ENCODE measurements around the gene SYT14.
"Not testable (repeated sequence)": the region's sequence is repeated elsewhere in the genome, so short reads cannot be mapped to it uniquely, and the experiment has no call there.

SYT14 gene

DNA sequence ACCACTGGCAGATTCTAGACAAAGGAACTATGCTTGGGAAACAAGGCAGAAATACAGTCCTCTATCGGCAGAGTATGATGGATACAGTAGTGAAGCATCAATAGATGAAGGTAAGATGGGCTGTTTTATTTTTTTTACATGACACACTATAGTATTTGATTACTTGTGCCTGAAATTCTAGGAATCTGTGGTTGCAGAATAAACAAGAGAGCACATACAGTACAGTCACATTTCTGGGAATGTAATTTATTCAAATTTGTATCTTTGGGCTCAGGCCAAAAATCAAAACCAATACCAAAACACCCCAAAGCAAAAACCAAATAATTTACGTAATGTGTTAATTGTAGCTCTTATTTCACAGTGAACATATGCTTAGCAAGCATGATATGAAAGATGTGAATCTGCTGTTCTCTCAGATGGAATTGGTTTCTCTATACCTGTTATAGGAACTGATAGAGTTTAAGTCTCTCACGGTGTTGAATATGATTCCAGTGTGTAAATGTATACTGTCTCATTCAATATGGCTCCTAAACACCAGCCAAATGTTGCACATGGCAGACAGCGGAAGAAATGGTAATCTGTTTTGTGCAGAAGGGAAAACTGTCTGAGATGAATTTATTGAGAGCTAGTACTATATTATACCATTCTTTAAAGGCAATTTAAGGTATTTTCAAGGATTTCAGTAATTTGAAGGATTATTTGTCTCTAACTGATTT, 83.3 kb downstream of the SYT14 start:
- no peak for FAIRE-seq

DNA sequence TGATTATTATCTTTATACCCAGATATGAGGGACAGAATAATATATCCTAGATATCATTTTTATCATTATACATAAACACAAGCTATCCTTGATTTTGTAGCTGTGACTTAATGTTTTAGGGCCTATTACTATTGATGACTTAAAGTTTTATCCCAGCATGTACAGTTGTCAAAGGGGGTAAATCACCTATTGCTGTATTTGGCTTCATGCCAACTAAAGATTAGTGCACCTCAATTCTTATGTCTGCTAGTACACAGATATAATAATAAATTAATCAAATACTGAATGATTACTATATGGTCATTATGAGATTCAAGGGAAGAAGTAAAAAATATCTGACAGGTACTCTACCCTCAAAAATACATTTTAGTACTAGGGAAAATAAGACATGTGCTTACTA, 84.0 kb downstream of the SYT14 start:
- FAIRE-seq (no peak), DNase-seq (ENCODE audit: extremely low spot score, insufficient read length, low read depth) (no peak)

More for the DNA sequence above, 83.3 kb downstream of the SYT14 start:
- DNase-seq (ENCODE audit: extremely low spot score, insufficient read length, low read depth): no peak

DNA sequence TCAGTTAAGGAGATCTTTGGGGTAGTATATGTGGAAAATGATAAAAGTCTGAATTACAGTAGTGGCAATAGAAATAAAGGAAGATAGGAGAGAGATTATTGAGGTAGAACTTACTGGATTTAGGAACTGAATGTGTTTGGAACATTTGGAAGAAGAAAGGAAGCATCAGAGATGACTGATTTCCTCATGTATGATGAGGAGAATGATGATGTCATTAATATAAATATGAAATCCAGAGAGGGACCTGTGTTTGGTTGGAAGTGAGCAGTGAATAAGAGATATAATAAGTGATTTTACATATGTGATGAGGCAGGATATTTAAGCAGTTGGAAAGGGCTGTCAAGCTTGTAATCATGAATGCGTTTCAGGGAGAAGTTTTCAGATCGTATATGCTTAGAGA, 86.3 kb downstream of the SYT14 start:
- DNase-seq (ENCODE audit: extremely low spot score, insufficient read length, low read depth): no peak
- FAIRE-seq: no peak

DNA sequence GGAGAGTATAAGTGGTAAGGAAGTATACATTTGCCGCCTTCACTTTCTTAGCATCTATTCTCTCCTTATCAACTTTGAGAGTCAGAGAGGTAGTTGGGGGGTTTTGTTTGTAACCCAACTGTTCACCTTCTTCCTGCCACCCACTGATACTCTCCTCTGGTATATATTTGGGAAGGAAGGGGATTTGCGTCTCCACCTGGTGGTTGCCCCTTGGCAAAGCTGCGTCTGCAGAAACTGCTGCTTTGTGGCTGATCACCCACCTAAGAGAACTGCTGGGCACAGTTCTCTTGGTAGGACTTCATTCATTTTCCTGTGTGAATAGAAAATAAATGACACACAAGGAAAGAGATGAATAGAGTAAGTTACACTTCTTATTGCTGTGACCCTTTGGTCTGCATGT, 87.0 kb downstream of the SYT14 start:
- no peak for DNase-seq (ENCODE audit: extremely low spot score, insufficient read length, low read depth)
- FAIRE-seq: no peak

DNA sequence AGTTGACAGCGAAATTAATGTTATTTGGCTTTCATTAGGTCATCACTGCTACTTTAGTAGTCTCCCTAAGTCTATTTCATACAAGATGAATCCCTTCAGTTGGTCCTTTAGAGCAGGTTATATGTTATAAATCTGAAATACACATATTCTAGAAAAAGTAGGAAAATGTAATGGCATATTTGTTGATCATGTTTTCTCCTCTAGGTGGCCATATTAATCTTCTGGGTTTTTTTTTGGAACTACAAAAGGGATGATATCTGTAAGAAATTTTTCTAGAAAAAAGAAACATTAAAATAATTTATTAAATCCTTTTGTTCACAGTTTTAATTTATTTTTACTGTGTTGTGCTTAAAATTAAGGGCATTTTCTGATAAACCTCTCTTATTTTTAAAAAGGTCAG, 87.9 kb downstream of the SYT14 start:
- DNase-seq (ENCODE audit: extremely low spot score, insufficient read length, low read depth) (no peak), FAIRE-seq (no peak)

DNA sequence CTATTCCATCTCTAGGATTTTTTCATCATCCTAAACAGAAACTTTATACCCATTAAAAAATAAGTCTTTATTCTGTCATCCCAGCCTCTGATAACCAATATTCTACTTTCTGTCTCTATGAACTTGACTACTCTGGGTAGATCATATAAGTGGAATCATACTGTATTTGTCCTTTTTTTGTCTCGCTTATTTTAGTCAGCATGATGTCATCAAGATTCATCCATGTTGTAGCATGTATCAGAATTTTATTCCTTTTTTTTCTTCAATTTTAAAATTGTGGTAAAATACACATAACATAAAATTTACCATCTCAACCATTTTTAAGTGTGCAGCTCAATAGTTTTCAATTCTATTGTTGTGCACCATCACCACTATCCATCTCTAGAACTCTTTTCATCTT, 90.0 kb downstream of the SYT14 start:
- DNase-seq (ENCODE audit: extremely low spot score, insufficient read length, low read depth) (no peak), FAIRE-seq (no peak)

DNA sequence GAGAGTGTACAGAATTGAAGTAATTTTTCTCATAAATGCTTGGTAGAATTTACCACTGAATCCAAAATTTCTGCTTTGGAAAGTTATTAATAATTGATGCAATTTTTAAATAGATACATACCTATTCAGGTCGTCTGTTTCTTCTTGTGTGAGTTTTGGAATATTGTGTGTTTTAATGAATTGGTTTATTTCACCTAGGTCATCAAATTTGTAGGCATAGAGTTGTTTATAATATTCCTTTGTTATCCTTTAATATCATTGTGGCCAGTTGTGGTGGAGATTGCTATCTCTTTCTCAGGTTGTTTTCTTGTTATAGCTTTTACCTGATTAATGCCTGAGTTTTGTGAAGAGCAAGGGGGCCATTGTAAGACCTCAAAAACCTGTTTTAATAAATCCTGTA, 93.5 kb downstream of the SYT14 start:
- DNase-seq (ENCODE audit: extremely low spot score, insufficient read length, low read depth) (no peak), FAIRE-seq (no peak)

DNA sequence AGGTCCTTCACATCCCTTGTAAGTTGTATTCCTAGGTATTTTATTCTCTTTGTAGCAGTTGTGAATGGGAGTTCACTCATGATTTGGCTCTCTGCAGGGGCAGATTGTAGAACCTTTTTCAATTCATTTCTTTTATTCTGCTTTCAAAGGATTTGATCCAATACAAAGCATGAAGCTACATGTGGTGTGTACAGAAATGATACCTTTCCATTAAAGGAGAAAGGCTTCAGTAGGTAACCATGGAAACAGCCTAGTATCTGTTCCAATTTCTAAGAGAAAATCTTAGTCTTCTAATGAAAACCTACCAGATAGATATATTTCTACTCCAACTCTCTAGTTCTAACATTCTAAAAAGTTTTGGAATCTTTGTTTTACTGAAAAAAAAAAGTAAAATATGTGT, 105.0 kb downstream of the SYT14 start:
- FAIRE-seq (no peak), DNase-seq (ENCODE audit: extremely low spot score, insufficient read length, low read depth) (no peak)

DNA sequence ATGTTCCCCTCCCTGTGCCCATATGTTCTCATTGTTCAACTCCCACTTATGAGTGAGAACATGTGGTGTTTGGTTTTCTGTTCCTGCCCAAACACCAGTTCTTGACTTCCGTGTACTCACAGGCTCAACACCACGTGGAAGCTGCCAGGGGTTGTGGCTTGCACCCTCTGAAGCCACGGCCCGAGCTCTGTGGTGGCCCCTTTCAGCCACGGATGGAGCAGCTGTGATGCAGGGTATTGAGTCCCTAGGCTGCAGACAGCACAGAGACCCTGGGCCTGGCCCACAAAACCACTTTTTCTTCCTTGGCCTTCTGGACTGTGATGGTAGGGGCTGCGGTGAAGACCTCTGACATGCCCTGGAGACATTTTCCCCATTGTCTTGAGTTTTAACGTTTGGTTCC, 111.6 kb downstream of the SYT14 start:
- FAIRE-seq: no peak
- DNase-seq (ENCODE audit: extremely low spot score, insufficient read length, low read depth): no peak

DNA sequence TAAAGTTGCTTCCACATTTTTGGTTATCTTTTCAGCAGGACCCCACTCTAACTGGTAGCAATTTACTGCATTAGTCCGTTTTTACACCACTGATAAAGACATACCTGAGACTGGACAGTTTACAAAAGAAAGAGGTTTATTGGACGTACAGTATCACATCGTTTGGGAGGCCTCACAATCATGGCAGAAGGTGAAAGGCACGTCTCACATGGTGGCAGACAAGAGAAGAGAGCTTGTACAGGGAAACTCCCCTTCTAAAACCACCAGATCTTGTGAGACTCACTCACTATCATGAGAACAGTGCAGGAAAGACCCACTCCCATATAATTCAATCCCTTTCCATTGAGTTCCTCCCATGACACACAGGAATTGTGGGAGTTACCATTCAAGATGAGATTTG, 112.5 kb downstream of the SYT14 start:
- DNase-seq (ENCODE audit: extremely low spot score, insufficient read length, low read depth); FAIRE-seq: not testable (repeated sequence)

DNA sequence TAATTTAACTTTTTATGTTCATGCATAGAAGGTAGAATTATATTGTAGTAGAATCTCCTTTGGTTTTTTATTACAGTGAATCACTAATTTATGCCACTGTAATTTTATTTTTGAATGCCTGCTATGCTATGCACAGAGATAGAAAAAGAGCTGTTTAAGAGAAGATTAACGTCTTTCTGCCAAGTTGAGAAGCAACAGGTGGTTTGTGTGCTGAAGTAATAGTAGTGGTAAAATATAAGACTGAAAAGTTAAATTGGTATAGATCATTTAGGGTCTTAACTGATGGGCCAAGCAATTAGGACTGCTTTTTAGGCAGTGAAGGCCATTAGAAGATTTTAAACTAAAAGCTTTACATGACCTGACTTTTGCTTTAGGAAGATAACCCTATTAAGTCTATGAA, 115.1 kb downstream of the SYT14 start:
- FAIRE-seq: no peak
- no peak for DNase-seq (ENCODE audit: extremely low spot score, insufficient read length, low read depth)

DNA sequence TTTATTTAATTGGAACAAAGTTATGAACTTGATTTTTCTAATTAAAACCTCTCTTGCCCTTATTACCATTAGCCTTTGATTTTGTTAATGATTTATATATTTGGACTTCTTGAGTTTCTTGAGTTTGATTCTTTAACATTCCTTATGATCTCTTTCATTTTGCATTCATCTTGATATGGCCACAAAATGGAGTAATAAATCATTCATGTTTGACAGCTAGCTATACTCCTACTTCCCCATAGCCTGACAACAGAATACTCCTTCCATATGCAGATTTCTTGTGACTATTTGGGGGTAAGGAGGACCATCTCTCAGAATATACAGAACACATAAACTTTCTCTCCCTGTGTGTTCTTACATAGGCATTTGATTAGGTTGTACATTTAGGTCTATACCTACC, 119.6 kb downstream of the SYT14 start:
- no peak for FAIRE-seq
- no peak for DNase-seq (ENCODE audit: extremely low spot score, insufficient read length, low read depth)

DNA sequence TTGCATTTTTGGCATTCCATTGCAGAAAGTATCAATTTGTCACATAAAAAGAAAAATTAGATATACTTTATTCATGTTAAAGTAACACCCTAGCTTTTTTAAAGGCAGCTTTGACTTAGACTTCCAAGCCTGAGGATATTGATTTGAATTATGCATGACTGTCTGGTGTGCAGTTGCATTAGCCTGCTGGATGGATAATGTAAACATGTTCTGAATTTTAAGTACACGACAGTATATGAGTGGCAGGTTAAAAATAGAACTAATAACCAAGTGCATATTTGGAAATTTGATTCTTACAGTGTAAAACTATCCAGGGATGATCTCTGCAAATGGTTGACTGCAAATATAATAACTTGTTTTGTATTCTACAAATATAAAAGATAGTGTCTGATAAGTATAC, 124.0 kb downstream of the SYT14 start:
- DNase-seq (ENCODE audit: extremely low spot score, insufficient read length, low read depth) (no peak), FAIRE-seq (no peak)

DNA sequence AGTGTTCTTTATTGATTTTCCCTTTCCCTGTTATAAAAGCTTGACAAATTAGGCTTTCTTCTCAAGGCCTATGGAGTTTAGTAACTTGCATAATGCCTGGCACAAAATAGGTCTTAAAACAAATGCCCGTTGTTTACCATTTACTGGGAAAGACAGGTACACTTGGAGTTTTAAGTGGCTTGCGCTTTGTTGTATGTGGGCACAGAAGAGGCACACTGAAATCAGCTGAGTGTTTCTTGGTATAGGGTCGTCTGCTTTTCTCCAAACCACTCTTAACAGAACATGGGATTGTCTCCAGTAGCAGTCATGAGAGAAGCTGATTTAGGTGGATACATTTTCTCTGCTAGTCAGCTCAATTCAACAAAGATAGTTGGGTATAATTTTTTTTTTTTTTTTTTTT, 132.5 kb downstream of the SYT14 start:
- no peak for DNase-seq (ENCODE audit: extremely low spot score, insufficient read length, low read depth)
- no peak for FAIRE-seq

DNA sequence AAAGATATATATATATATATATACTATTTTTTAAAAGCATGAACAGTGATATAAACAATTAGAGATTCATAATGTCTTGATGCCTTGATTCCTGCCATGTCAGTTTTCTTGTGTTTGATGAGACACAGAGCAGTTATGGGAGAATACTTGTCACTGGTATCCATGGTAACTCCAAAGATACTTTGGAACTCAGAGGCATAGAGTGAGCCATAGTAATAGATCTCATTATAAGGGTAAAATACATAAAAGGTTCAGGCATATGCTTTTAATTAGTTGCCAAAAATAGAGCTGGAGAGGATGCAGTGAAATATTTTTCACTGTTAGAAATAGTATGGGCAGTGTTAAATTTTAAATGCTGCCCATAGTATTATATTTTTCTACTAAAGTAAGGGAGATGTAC, 134.1 kb downstream of the SYT14 start:
- no peak for FAIRE-seq
- no peak for DNase-seq (ENCODE audit: extremely low spot score, insufficient read length, low read depth)

DNA sequence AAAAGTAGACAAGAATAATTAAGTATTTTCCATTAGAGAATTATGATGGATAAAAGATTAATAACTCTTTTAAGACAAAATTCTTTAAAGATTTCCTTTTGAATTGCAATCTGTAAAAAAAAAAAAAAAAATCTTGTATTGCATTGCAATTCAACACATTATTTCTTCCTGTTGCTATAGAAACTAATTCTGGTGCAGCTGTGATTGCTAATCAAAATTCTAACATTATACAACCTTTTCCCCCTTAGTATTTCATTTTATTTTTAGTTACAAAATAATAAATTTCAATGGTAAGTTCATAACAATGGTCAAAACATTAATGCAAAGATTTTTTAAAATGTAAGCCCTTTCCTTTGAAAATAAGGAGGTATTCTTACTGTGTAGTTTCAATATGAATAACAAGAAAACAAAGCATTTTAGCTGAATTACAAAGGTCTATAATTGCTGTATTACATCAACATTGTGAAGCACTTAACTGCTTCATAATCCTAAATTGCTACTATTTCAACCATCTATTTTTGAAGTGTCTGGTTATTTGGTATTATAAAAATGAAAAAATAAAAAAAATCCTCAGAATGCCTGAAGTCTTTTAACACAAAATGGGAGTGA, 135.0 kb downstream of the SYT14 start:
- no peak for FAIRE-seq
- DNase-seq (ENCODE audit: extremely low spot score, insufficient read length, low read depth): no peak

DNA sequence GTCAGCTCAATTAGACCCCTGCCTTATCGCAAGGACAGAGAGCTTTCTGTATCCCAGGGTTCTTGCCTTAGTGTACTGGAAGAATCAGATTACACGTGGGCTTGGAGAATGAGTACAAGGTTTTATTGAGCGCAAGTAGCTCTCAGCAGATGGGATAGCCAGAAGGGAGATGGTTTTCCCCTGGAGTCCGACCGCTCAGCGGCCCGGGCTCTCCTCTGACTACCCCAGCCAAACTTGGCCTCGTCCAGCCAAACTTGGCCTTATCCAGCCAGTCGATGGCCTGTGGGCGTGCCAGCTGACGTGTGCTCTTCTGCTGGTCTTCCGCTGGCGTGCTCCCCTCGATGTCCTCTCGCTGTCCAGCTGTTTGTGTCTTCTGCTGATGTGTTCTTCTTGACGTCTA, 136.9 kb downstream of the SYT14 start:
- FAIRE-seq (no peak), DNase-seq (ENCODE audit: extremely low spot score, insufficient read length, low read depth) (no peak)

DNA sequence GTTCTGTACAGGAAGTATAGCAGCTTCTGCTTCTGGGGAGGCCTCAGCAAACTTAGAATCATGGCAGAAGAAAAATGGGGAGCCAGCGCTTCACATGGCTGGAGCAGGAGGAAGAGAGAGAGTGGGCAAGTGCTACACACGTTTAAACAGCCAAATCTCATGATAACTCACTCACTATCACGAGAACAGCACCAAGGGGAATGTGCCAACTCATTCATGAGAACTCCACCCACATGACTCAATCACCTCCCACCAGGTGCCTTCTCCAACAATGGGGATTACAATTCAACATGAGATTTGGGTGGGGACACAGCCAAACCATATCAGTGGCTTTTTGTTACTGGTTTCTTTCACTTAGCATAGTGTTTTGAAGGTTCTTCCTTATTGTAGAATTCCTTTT, 138.6 kb downstream of the SYT14 start:
- DNase-seq (ENCODE audit: extremely low spot score, insufficient read length, low read depth) (no peak), FAIRE-seq (no peak)

DNA sequence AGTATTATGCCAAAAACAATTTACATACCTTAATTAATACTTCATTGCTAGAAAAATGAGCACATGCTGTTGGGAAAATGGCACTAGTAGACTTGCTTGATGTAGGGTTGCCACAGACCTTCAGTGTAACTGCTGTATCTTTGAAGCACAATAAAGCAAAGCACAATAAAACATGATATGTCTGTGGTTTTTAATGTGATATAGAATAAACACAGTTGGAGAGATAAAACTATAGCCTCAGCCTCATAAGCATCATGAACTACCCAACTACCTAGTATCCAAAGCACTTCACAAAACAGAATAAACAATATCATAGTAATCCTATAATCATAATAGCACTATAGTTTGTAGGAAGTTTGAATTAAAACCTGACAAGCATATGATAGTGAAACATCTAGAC, 143.5 kb downstream of the SYT14 start:
- FAIRE-seq: no peak
- DNase-seq (ENCODE audit: extremely low spot score, insufficient read length, low read depth): no peak

DNA sequence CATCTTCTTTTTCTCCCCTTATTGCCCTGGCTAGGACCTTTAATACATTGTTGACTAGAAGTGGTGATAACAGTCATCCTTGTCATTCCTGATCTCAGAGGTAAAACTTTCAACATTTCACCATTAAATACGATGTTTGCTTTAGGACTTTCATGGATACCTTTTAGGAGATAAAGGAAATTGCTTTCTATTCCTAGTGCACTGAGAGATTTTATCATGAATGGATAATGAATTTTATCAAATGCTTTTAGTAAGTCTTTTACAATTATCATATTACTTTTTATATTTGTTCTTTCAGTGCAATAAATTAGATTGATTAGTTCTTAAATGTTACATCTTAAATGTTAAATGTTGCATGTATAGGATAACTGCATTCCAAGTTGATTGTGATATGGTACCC, 147.3 kb downstream of the SYT14 start:
- FAIRE-seq: no peak
- DNase-seq (ENCODE audit: extremely low spot score, insufficient read length, low read depth): no peak

DNA sequence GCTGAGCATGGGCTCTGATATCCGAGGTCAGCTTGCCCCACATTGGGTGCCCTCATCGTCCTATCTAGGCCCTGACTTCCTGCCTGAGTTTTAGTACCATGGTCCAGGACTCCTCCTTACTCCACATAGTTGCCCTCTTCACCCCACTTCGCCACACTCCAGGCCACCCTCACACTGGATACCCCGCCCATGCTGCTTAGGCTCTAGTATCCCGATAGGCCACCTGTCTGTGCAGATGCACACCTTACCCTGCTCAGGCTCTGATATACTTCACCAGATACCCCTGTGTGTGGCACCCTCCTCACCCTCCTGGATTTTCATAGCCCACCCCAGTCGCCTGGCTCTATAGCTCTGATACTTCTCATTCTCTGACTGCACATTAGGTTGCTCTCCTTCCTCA, 149.0 kb downstream of the SYT14 start:
- DNase-seq (ENCODE audit: extremely low spot score, insufficient read length, low read depth): no peak
- no peak for FAIRE-seq

DNA sequence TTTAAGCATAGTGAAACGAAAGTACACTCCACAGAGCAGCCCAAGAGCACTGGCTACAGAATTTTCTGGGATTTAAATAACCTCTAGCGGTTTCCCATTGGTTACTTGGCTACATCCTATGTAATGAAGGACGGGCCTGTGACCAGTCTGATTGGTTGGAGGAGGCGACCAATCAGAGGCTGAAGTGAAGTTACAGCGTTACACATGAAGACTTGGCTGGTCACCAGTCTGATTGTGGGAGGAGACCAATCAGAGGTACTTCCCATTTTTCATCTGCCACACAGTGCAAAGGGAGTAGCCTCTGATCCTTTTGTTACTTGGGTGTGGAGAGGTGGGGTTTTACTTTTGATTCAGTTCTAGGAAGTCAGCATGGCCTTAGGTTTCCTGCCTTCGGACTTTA, 151.8 kb downstream of the SYT14 start:
- no peak for FAIRE-seq
- DNase-seq (ENCODE audit: extremely low spot score, insufficient read length, low read depth): no peak

All from GM18507 (cell line).